Measurements from ENCODE around the gene TMC5. TPM values are rescaled to one million over a fixed set of nuclear protein-coding genes. Genes with fewer than 3 reads are reported as not detected.

The TMC5 gene
- total and polyA plus RNA-seq, 2 of the 13 experiments (the other 11 are each of a cell fraction or from before 2014, with no cell fraction given) = 0.09 to 0.41 TPM

- peak; percentile 75 for TF ChIP-seq HMGXB3 (CRISPR knock-in tag; IDR thresholded peaks at IDR 0.05; ENCODE audit: borderline replicate concordance)
- peak; percentile 39 for TF ChIP-seq DR1 (CRISPR knock-in tag; IDR thresholded peaks at IDR 0.05)
- peak; percentile 28 for TF ChIP-seq ZNF18 (CRISPR knock-in tag; IDR thresholded peaks at IDR 0.05; ENCODE audit: insufficient replicate concordance)
- peak; percentile 22; the same call in 1 of the 2 replicates for TF ChIP-seq MIER2 (CRISPR knock-in tag; IDR thresholded peaks at IDR 0.05)
- TF ChIP-seq, protein P1, sequence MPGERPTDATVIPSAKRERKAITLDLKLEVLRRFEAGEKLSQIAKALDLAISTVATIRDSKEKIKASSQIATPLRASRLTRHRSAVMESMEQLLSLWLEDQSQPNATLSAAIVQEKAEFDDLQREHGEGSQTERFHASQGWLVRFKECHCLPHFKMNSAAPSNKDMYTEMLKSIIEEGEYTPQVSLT (CRISPR knock-in tag; IDR thresholded peaks at IDR 0.05; ENCODE audit: borderline replicate concordance, low read depth) = no peak; the same call in 1 of the 2 replicates
- TF ChIP-seq WIZ (CRISPR knock-in tag; IDR thresholded peaks at IDR 0.05) = no peak; the same call in 1 of the 2 replicates
- TF ChIP-seq TFDP1 (CRISPR knock-in tag; IDR thresholded peaks at IDR 0.05; ENCODE audit: borderline replicate concordance) = peak; percentile 42
- TF ChIP-seq ZSCAN20 (CRISPR knock-in tag; IDR thresholded peaks at IDR 0.05; ENCODE audit: borderline replicate concordance) = 0 out of 2 replicates have a peak, but pooled peaks have one; percentile 42
- no peak for TF ChIP-seq ZNF83 (CRISPR knock-in tag; IDR thresholded peaks at IDR 0.05; ENCODE audit: borderline replicate concordance)
- no peak for TF ChIP-seq ZNF589 (CRISPR knock-in tag; conservative IDR thresholded peaks at IDR 0.05)
These were observed 104.1 kb downstream of the TMC5 start, which contains the start of gene GDE1 (continued) for GRCh38 chr16:19521471-19522396.
